Measurements from ENCODE around the gene SERPINA3. TPM values are rescaled to one million over a fixed set of nuclear protein-coding genes. Genes with fewer than 3 reads are reported as not detected.

Gene SERPINA3
- total RNA-seq, 1 donor: 5.1 TPM

DNA sequence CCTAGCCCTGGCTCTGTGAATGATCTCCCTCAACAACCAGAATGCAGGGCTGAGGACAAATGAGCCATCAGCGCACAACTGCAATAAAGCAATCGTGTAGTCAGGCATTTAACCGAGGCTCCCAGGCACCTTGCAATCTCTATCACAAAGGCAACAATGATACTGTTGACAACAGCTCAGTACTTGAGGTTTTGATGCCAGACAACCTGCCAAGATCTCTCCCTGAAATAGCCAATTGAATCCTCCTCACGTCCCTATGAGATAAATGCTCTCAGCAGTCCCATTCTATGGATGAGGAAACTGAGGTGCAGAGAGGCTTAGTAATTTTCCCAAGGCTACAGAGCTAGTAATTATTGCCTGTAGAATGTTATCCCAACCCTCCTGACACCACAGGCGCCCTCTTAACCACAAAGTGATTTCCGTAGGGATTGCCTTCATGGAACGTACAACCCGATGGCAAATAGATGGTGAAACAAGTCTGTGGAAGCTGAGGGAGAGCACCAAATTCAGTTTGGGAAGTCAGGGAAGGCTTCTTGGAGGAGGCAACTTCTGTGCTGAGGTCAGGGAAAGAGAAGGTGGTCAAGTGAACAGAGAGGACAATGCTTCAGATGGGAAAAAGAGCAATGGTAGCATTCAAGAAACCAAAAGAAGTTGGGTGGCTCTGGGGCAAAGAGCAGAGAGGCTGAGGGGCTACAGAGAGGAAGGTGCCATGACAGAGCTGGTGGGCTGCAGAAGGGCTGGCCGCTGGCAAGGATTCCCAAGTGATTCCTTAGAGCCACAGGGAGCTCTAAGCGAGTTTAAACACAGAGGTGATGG is 12.6 kb downstream of the SERPINA3 start:
- Histone ChIP-seq H3K4me3 (ENCODE audit: insufficient read depth, low read length) (no peak overlapping the region), H4K20me1 (ENCODE audit: insufficient read depth, low read length) (no peaks in the 10 kb centered on the region), H3K27ac (ENCODE audit: low read depth, low read length) (no peak overlapping the region), H3K36me3 (ENCODE audit: insufficient read depth, low read length) (no peaks in the 10 kb centered on the region), H3K27me3 (ENCODE audit: insufficient read depth, low read length) (peaks cover 4% of the 10 kb centered on the region), H2AFZ (ENCODE audit: low read length) (no peak overlapping the region), H3K79me2 (ENCODE audit: insufficient read depth, low read length) (no peaks in the 10 kb centered on the region), H3K4me1 (ENCODE audit: insufficient read depth, low read length) (no peaks in the 10 kb centered on the region), H3K9me3 (ENCODE audit: low read depth, low read length) (no peaks in the 10 kb centered on the region), H3K4me2 (ENCODE audit: insufficient read depth, low read length) (no peak overlapping the region)
- DNase-seq (ENCODE audit: insufficient read length, low spot score, missing footprints): no peak
- TF ChIP-seq CTCF (IDR thresholded peaks at IDR 0.05; ENCODE audit: extremely low read depth, low read depth, low read length): no peak

GRCh38 chr14:94625353-94625635 is 13.1 kb downstream of the SERPINA3 start:
- Histone ChIP-seq H2AFZ (ENCODE audit: low read length) (no peak overlapping the region), H3K4me3 (ENCODE audit: insufficient read depth, low read length) (no peak overlapping the region), H4K20me1 (ENCODE audit: insufficient read depth, low read length) (no peaks in the 10 kb centered on the region), H3K79me2 (ENCODE audit: insufficient read depth, low read length) (no peaks in the 10 kb centered on the region), H3K9me3 (ENCODE audit: low read depth, low read length) (no peaks in the 10 kb centered on the region), H3K27me3 (ENCODE audit: insufficient read depth, low read length) (peaks cover 4% of the 10 kb centered on the region), H3K4me1 (ENCODE audit: insufficient read depth, low read length) (no peaks in the 10 kb centered on the region), H3K4me2 (ENCODE audit: insufficient read depth, low read length) (no peak overlapping the region), H3K27ac (ENCODE audit: low read depth, low read length) (no peak overlapping the region), H3K36me3 (ENCODE audit: insufficient read depth, low read length) (no peaks in the 10 kb centered on the region)
- no peak for DNase-seq (ENCODE audit: insufficient read length, low spot score, missing footprints)
- TF ChIP-seq CTCF (IDR thresholded peaks at IDR 0.05; ENCODE audit: extremely low read depth, low read depth, low read length): no peak

GRCh38 chr14:94628578-94628977 is 16.4 kb downstream of the SERPINA3 start:
- Histone ChIP-seq H4K20me1 (ENCODE audit: insufficient read depth, low read length) (no peaks in the 10 kb centered on the region), H3K27ac (ENCODE audit: low read depth, low read length) (no peak overlapping the region), H3K36me3 (ENCODE audit: insufficient read depth, low read length) (no peaks in the 10 kb centered on the region), H3K4me2 (ENCODE audit: insufficient read depth, low read length) (no peak overlapping the region), H3K79me2 (ENCODE audit: insufficient read depth, low read length) (no peaks in the 10 kb centered on the region), H3K27me3 (ENCODE audit: insufficient read depth, low read length) (peaks cover 10% of the 10 kb centered on the region), H3K9me3 (ENCODE audit: low read depth, low read length) (peaks cover 2% of the 10 kb centered on the region), H2AFZ (ENCODE audit: low read length) (no peak overlapping the region), H3K4me3 (ENCODE audit: insufficient read depth, low read length) (no peak overlapping the region), H3K4me1 (ENCODE audit: insufficient read depth, low read length) (no peaks in the 10 kb centered on the region)
- TF ChIP-seq CTCF (IDR thresholded peaks at IDR 0.05; ENCODE audit: extremely low read depth, low read depth, low read length): no peak
- DNase-seq (ENCODE audit: insufficient read length, low spot score, missing footprints): no peak

DNA sequence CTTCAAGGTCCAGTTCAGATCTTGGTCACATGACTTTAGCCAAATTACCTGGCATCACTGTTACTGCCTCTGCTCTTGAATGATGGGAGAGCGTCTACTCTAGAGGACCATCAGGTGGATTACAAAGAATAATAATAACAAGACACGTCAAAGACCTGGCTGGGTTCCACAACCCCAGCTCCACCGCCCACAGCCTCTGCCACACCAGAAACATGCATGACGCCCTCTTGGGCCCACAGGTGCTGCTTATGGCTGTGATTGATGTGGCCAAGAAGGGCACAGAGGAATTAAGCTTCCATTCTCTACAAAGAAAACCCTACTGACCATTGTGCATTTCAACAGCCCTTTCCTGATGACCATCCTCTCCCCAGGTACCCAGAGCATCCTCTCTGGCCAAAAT is 18.2 kb downstream of the SERPINA3 start:
- Histone ChIP-seq H3K36me3 (ENCODE audit: insufficient read depth, low read length) (no peaks in the 10 kb centered on the region), H3K9me3 (ENCODE audit: low read depth, low read length) (peaks cover 2% of the 10 kb centered on the region), H3K4me3 (ENCODE audit: insufficient read depth, low read length) (no peak overlapping the region), H3K79me2 (ENCODE audit: insufficient read depth, low read length) (no peaks in the 10 kb centered on the region), H3K27ac (ENCODE audit: low read depth, low read length) (no peak overlapping the region), H2AFZ (ENCODE audit: low read length) (no peak overlapping the region), H3K27me3 (ENCODE audit: insufficient read depth, low read length) (peaks cover 6% of the 10 kb centered on the region), H4K20me1 (ENCODE audit: insufficient read depth, low read length) (no peaks in the 10 kb centered on the region), H3K4me1 (ENCODE audit: insufficient read depth, low read length) (no peaks in the 10 kb centered on the region), H3K4me2 (ENCODE audit: insufficient read depth, low read length) (no peak overlapping the region)
- no peak for TF ChIP-seq CTCF (IDR thresholded peaks at IDR 0.05; ENCODE audit: extremely low read depth, low read depth, low read length)
- DNase-seq (ENCODE audit: insufficient read length, low spot score, missing footprints): no peak
